WTC11 (cell line): Measurements from ENCODE around the gene HJV.

ENCODE experiments used
- AFF4 ChIP-seq: sonication (generic); formaldehyde crosslinking; IDR thresholded peaks from 2 replicates; pipeline ENCODE4 v1.8.1; 2023; ENCODE audit warnings: mild to moderate bottlenecking, missing genetic modification reagents, borderline replicate concordance
- CTCF ChIP-seq: fragments of 200-600 bp; IDR thresholded peaks from 2 replicates; pipeline ENCODE4 v1.8.0; 2022; ENCODE audit warnings: antibody characterized with exemption
- FOXK1 ChIP-seq: sonication (generic); formaldehyde crosslinking; IDR thresholded peaks from 2 replicates; pipeline ENCODE4 v1.8.0; 2022; ENCODE audit warnings: mild to moderate bottlenecking, moderate library complexity, missing genetic modification reagents
- FOXP1 ChIP-seq: sonication (generic); formaldehyde crosslinking; IDR thresholded peaks from 2 replicates; pipeline ENCODE4 v1.8.0; 2022; ENCODE audit warnings: missing genetic modification reagents, mild to moderate bottlenecking, moderate library complexity, borderline replicate concordance
- FOXP4 ChIP-seq: sonication (generic); formaldehyde crosslinking; IDR thresholded peaks from 2 replicates; pipeline ENCODE4 v1.8.0; 2022; ENCODE audit warnings: mild to moderate bottlenecking, missing genetic modification reagents
- GABPB1 ChIP-seq: sonication (generic); formaldehyde crosslinking; IDR thresholded peaks from 2 replicates; pipeline ENCODE4 v1.8.1; 2023; ENCODE audit warnings: mild to moderate bottlenecking, missing genetic modification reagents
- TCF7 ChIP-seq: sonication (generic); formaldehyde crosslinking; IDR thresholded peaks from 2 replicates; pipeline ENCODE4 v1.8.0; 2022; ENCODE audit warnings: mild to moderate bottlenecking, low read depth, missing genetic modification reagents, moderate library complexity
- TEAD4 ChIP-seq: sonication (generic); formaldehyde crosslinking; IDR thresholded peaks from 2 replicates; pipeline ENCODE4 v1.8.0; 2022; ENCODE audit warnings: mild to moderate bottlenecking, missing genetic modification reagents

GRCh38 chr1:145995148-145995881 is 26.2 kb downstream of the HJV start:
- TF ChIP-seq FOXP4 (CRISPR knock-in tag) (no peak), CTCF (no peak), TEAD4 (CRISPR knock-in tag) (no peak), TCF7 (CRISPR knock-in tag) (no peak), FOXP1 (CRISPR knock-in tag) (no peak), FOXK1 (CRISPR knock-in tag) (no peak), AFF4 (no peak), GABPB1 (CRISPR knock-in tag) (no peak)
